ENCODE results near the gene MICALL2.

Gene MICALL2

DNA sequence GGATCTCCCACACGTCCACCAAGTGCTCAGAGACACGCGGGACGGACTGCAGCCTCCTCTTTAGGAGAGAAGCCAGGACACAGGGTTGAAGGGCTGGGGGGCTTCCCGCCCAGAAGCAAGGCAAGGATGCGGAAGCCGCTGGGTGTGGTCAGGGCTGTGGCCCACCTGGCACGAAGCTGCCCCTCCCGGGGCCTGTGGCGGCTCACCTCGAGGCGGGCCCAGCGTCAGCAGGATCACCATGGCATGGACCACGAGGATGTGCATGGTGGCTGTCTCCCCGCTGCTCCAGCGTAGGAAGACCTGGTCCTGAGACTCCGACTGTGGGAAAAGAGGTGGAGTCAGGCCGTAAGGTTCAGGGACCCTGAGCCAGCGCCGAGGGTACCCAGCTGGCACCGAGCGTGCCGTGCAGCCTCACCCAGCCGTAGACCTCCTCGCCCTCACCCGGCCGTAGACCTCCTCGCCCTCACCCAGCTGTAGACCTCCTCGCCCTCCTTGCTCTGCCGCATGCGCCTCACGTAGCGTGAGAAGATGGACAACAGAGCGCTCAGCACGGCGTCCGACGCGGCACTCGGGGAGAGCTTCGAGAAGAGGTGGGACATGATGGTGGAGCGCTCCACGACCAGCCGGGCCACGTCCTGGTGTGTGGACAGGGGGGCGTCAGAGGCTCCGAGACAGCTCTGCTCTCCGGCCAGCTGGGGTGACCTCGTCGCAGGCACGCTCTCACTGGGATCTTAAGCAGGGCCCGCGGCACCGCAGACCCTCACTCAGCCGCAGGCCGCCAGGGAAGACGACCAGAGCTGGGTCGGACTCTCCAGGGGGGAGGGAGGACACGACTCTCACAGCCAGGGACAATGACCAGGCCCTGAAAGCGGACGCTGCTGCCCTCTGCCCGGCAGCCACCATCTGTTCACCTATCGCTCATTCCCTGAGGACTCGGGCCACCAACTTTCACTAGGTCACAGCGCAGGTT is 24.6 kb upstream of the MICALL2 start:
- TF ChIP-seq, protein P1, sequence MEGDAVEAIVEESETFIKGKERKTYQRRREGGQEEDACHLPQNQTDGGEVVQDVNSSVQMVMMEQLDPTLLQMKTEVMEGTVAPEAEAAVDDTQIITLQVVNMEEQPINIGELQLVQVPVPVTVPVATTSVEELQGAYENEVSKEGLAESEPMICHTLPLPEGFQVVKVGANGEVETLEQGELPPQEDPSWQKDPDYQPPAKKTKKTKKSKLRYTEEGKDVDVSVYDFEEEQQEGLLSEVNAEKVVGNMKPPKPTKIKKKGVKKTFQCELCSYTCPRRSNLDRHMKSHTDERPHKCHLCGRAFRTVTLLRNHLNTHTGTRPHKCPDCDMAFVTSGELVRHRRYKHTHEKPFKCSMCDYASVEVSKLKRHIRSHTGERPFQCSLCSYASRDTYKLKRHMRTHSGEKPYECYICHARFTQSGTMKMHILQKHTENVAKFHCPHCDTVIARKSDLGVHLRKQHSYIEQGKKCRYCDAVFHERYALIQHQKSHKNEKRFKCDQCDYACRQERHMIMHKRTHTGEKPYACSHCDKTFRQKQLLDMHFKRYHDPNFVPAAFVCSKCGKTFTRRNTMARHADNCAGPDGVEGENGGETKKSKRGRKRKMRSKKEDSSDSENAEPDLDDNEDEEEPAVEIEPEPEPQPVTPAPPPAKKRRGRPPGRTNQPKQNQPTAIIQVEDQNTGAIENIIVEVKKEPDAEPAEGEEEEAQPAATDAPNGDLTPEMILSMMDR (conservative IDR thresholded peaks at IDR 0.05) = no peak
- TF ChIP-seq ZFX (IDR thresholded peaks at IDR 0.05) = no peak
- H3K27ac ChIP-seq = no peak overlapping the region

GRCh38 chr7:1483079-1483478 is 23.8 kb upstream of the MICALL2 start:
- H3K27ac ChIP-seq = no peak overlapping the region
- TF ChIP-seq, protein P1 (conservative IDR thresholded peaks at IDR 0.05) = no peak

DNA sequence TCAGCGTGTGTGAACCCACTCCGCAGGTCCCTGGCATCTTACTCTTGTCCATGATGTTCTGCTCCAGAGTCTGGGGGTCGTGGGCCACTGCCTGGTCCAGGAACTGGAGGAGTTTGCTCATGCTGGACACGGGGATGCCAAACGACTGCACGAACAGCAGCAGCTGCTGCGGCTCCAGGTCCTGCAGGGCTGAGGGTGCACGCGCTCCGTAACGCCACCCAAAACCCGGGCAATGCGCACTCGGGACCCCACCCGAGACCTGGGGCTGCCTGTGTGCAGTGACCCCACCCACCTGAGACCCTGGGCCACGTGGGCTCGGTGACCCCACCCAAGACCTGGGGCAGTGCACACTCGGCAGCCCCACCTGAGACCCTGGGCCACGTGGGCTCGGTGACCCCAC is 22.0 kb upstream of the MICALL2 start:
- H3K27ac ChIP-seq = no peak overlapping the region
- no peak for TF ChIP-seq ZFX (IDR thresholded peaks at IDR 0.05)
- TF ChIP-seq, protein P1 (conservative IDR thresholded peaks at IDR 0.05) = no peak

DNA sequence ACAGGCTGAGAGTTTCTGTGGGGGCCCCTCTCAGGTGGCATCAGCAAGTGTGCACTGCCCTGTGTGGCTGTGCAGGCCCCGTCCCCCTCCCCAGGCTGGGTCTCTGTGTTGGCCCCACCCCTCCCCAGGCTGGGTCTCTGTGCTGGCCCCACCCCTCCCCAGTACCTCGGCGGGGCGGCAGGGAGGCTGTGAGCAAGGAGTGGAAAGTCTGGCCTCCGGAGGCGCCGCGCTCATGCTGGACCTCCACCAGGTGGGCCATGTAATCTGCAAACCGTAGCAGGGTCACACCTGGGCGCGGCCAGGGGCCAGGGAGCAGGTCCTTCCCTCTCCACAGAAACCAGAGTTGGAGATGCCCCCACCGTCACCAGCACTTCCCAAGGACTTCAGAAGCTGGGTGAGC is 21.4 kb upstream of the MICALL2 start:
- no peak for TF ChIP-seq ZFX (IDR thresholded peaks at IDR 0.05)
- no peak overlapping the region for H3K27ac ChIP-seq

- TF ChIP-seq, protein P1 (conservative IDR thresholded peaks at IDR 0.05) = no peak
- no peak for TF ChIP-seq ZFX (IDR thresholded peaks at IDR 0.05)
- no peak overlapping the region for H3K27ac ChIP-seq
Observed at GRCh38 chr7:1479287-1479686, 20.0 kb upstream of the MICALL2 start.

GRCh38 chr7:1478480-1478879 is 19.2 kb upstream of the MICALL2 start:
- TF ChIP-seq ZFX (IDR thresholded peaks at IDR 0.05) = no peak
- TF ChIP-seq, protein P1 (conservative IDR thresholded peaks at IDR 0.05) = no peak
- no peak overlapping the region for H3K27ac ChIP-seq

GRCh38 chr7:1476859-1477258 is 17.6 kb upstream of the MICALL2 start:
- H3K27ac ChIP-seq = no peak overlapping the region

More at GRCh38 chr7:1476859-1477258, 17.6 kb upstream of the MICALL2 start:
- TF ChIP-seq, protein P1 (conservative IDR thresholded peaks at IDR 0.05) = no peak
- no peak for TF ChIP-seq ZFX (IDR thresholded peaks at IDR 0.05)

All from C4-2B (cell line).